Neutrophil (primary cell): ENCODE results near the gene HECTD1.
"Not testable (repeated sequence)": the region's sequence is repeated elsewhere in the genome, so short reads cannot be mapped to it uniquely, and the experiment has no call there.

ENCODE experiments used
- H3K27ac ChIP-seq: fragments of 200-600 bp; sonication (generic); 2 replicates; pipeline ENCODE4 v1.5.1; 2016; ENCODE audit warnings: mild to moderate bottlenecking, moderate library complexity
- H3K27me3 ChIP-seq: fragments of 200-600 bp; sonication (generic); 2 replicates; pipeline ENCODE4 v1.6.0; 2016; ENCODE audit warnings: mild to moderate bottlenecking
- H3K36me3 ChIP-seq: fragments of 200-600 bp; sonication (generic); 2 replicates; pipeline ENCODE4 v1.5.1; 2017
- H3K4me1 ChIP-seq, 2 experiments: fragments of 200-600 bp in 1 of 2; sonication (generic) in 1 of 2; 1 replicate in 1 of 2; 2 replicates in 1 of 2; pipeline versions ENCODE4 v1.5.1 to v1.6.1; 2013 to 2016; ENCODE audit warnings: low read depth in 1 of 2, low read length in 1 of 2, mild to moderate bottlenecking in 1 of 2, moderate library complexity in 1 of 2; ENCODE audit not compliant: control insufficient read depth in 1 of 2, insufficient read depth in 1 of 2
- H3K4me3 ChIP-seq, 2 experiments: fragments of 200-600 bp in 1 of 2; sonication (generic) in 1 of 2; 1 replicate in 1 of 2; 2 replicates in 1 of 2; pipeline ENCODE4 v1.5.1; 2013 to 2016; ENCODE audit warnings: low read depth in 1 of 2, low read length in 1 of 2, mild to moderate bottlenecking in 1 of 2, moderate library complexity in 1 of 2
- H3K9me3 ChIP-seq: fragments of 200-600 bp; sonication (generic); 2 replicates; pipeline ENCODE4 v1.5.1; 2016
- CTCF ChIP-seq: fragments of 200-600 bp; sonication (generic); IDR thresholded peaks from 2 replicates; pipeline ENCODE4 v1.5.1; 2016; ENCODE audit warnings: antibody characterized with exemption

HECTD1 gene

GRCh38 chr14:31253746-31254471, 46.3 kb upstream of the HECTD1 start:
- Histone ChIP-seq H3K4me3 (no peak overlapping the region), H3K27ac (no peak overlapping the region), H3K9me3 (no peaks in the 10 kb centered on the region), H3K36me3 (no peaks in the 10 kb centered on the region), H3K27me3 (no peaks in the 10 kb centered on the region), H3K4me1 (no peaks in the 10 kb centered on the region)
- no peak for TF ChIP-seq CTCF

DNA sequence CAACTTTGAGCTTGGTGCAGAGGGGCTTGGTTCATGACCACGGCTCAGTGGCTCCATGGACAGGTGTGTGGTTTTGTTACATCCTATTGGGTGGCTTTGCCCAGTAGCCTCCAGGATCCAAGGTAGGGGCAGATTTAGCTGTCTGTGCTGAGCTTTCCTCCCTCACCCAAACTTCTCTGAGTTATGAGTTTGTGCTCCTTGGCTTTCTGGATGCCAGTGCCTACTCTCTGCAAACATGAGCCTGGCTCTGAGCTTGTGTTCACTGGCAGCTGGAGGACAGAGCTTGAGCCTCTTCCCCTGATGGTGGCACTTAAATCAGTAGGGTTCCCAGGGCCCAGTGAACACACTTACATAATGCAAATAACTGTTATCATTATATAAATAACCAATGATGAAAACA, 45.3 kb upstream of the HECTD1 start:
- Histone ChIP-seq H3K36me3 (no peaks in the 10 kb centered on the region), H3K27ac (no peak overlapping the region), H3K4me3 (no peak overlapping the region), H3K4me1 (no peaks in the 10 kb centered on the region), H3K27me3 (no peaks in the 10 kb centered on the region), H3K9me3 (no peaks in the 10 kb centered on the region)
- TF ChIP-seq CTCF = no peak

- H3K36me3 ChIP-seq = no peaks in the 10 kb centered on the region
- H3K27me3 ChIP-seq = no peaks in the 10 kb centered on the region
- no peaks in the 10 kb centered on the region for H3K9me3 ChIP-seq
- no peaks in the 10 kb centered on the region for H3K4me1 ChIP-seq
- H3K4me3 ChIP-seq = no peak overlapping the region
- no peak overlapping the region for H3K27ac ChIP-seq
- no peak for TF ChIP-seq CTCF
These were observed 43.7 kb upstream of the HECTD1 start for GRCh38 chr14:31251028-31251958.

- H3K27ac ChIP-seq = no peak overlapping the region
- no peaks in the 10 kb centered on the region for H3K4me1 ChIP-seq
- H3K4me3 ChIP-seq = no peak overlapping the region
- no peaks in the 10 kb centered on the region for H3K27me3 ChIP-seq
- no peaks in the 10 kb centered on the region for H3K9me3 ChIP-seq
- TF ChIP-seq CTCF = no peak
- H3K36me3 ChIP-seq = no peaks in the 10 kb centered on the region
These were observed 37.0 kb upstream of the HECTD1 start for GRCh38 chr14:31244626-31245025.

- Histone ChIP-seq H3K36me3 (no peaks in the 10 kb centered on the region), H3K4me3 (no peak overlapping the region), H3K4me1 (no peaks in the 10 kb centered on the region), H3K9me3 (no peaks in the 10 kb centered on the region), H3K27me3 (no peaks in the 10 kb centered on the region), H3K27ac (no peak overlapping the region)
- no peak for TF ChIP-seq CTCF
These were observed 36.3 kb upstream of the HECTD1 start for GRCh38 chr14:31243860-31244259.

GRCh38 chr14:31242161-31242940, 34.8 kb upstream of the HECTD1 start:
- H3K4me1 ChIP-seq, H3K27me3 ChIP-seq, H3K36me3 ChIP-seq, H3K9me3 ChIP-seq, H3K27ac ChIP-seq, H3K4me3 ChIP-seq: not testable (repeated sequence)
